Activated T-cell treated with anti-CD3 and anti-CD28 coated beads for 48 hours (primary cell): ENCODE data around the gene RNF43.

Experiments used
- DNase-seq: peaks from one replicate; pipeline ENCODE4 v3.0.0-alpha.2; 2020; ENCODE audit warnings: low read depth

The RNF43 gene

DNA sequence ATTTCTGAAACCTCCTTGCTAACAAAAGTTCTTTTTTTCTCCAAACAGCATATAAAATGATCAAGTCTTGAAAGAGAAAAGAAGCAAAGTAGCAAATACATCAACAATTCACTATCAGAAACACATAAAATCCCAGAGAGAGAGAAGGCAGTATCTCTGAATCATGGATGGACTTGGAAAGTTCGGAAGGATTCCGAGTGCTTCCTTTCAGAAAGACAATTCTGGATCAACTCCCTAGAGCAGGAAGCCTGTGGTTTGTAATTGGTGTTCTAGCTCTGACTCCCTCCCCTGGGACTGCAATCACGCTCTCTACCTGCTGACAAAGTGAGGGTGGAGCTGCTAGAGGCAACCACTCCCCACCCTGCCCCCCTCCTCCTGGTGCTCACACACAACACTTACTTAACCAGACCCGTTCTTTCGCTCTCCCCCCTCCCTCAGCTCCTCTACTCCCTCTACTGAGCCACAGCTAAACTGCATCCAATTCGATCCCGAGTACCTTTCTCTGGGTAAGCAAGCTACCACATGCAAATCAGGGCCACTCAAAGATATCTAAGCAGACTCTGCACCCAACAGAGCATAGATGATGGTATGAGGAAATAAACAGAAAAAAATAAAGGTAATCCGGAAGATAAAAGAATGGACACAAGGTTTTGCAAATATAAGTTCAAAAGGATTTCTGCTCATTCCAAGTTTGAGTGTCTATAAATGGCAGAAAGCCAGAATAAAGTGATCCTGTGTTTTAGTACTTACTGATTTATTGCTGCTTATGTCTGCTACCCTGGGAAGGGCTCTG lies at the start of gene RNF43:
Gene RNF43 (minus strand): TSS at position 235 of the 793 bp plus-strand sequence. CDS start 1,957 bp downstream, outside the sequence.
- peak; percentile 78 for DNase-seq

- DNase-seq: no peak
Measured at GRCh38 chr17:58455491-58455890, 38.2 kb upstream of the RNF43 start.

GRCh38 chr17:58452738-58453137 lies 35.4 kb upstream of the RNF43 start:
- no peak for DNase-seq

- peak; percentile 60 for DNase-seq
Measured at GRCh38 chr17:58447039-58447975, 30.0 kb upstream of the RNF43 start.

GRCh38 chr17:58446086-58446485 lies 28.8 kb upstream of the RNF43 start:
- DNase-seq: no peak

- DNase-seq: no peak
Measured at GRCh38 chr17:58436805-58437239, 19.5 kb upstream of the RNF43 start.

- no peak for DNase-seq
Measured at GRCh38 chr17:58436245-58436644, 18.9 kb upstream of the RNF43 start.

- DNase-seq: no peak
Measured at GRCh38 chr17:58432806-58433573, 15.7 kb upstream of the RNF43 start.

GRCh38 chr17:58427807-58428206 lies 10.5 kb upstream of the RNF43 start:
- DNase-seq: no peak

GRCh38 chr17:58421711-58422110 lies 4.4 kb upstream of the RNF43 start:
- DNase-seq: no peak

DNA sequence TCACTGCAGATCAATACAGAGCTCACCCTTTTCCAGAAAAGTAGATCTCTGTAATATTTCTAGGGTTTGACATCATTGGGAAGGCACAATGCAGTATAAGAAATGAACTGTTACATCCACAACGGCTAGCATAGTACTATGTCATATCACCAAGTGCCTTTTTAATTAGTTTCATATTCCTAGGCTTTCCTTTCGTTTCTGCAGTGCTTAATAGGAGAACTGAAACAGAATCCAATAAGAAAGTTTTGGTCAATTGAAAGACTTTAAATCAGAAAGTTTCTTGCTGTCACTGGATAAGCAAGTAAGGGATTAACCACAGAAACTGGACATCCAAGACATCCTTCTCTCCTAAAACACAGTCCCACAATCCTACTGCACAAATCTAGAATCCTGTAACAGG lies 3.5 kb upstream of the RNF43 start:
- DNase-seq: no peak

DNA sequence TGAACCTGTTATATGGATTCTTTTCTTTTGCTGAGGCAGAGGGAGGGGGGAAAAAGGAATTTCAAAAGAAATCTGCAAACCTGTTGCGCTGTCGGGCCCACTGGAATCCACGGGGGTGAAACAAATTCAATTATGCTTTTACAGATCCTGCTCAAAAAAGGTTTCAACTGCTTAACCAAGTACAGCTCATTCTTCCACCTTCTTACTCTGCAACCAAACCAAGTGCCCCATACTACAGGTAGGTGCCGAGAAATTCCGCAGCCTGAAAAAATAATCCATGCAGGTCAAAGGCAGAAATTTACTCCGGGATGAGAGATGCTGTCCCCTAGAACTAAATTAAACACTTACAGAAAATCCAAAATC lies 416 bp downstream of the RNF43 start:
- DNase-seq: no peak

DNA sequence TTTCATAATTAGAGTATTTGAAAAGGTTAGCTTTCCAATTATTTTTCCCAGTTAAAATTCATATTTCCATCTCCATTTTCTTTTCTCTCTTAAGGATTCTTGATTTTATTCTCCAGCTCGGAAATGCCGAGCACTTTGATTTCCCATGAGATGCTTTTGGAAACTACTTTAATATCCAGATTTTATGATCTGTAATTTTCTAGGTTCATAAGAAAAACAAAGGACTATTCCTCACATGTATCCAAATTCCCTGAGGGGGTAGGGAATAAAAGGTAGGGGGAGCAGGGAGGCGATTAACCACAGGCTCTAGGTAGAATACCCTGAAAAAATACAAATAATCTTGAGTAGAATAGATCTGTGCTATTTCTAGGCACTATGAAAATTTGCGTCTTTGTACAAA lies 938 bp downstream of the RNF43 start:
- no peak for DNase-seq

- DNase-seq: no peak
Measured at GRCh38 chr17:58415371-58416055, 1.8 kb downstream of the RNF43 start.

DNA sequence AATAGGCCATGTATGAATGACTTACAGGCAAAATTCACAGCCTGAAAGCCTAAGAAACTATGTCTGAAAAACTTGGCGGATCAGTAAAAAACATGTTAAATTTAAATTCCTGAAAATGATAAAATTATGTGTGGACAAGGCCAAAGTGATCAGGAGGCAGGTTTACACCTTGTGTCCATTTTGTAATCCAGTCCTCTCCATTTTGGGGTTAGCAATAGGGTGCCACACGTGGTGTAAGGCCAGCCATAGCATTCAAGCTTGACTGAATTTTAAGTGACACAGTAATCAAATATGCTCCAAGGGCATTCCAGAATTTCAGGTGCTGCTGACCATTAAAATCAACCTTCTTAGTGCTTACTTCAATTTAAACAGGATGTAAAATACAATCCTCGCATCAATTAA lies 2.7 kb downstream of the RNF43 start:
- DNase-seq: no peak

DNA sequence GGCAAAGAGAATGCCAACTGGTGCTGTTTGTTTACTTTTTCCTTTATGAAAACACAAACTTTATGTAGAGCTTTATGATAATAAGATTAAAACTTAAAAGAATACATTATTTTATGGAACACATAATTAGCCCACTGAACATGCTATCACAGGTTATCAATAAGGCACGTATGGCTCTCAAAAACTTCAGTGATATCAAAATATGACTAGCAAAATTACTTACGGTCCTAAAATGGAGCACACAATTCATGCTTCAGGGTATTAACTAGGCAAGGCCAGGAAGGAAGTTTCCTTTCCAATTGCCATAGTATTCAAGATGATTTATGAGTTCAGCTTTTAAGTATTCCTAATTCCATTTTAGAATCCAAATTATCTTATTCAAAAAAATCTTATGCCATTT lies 3.6 kb downstream of the RNF43 start:
- DNase-seq: no peak

DNA sequence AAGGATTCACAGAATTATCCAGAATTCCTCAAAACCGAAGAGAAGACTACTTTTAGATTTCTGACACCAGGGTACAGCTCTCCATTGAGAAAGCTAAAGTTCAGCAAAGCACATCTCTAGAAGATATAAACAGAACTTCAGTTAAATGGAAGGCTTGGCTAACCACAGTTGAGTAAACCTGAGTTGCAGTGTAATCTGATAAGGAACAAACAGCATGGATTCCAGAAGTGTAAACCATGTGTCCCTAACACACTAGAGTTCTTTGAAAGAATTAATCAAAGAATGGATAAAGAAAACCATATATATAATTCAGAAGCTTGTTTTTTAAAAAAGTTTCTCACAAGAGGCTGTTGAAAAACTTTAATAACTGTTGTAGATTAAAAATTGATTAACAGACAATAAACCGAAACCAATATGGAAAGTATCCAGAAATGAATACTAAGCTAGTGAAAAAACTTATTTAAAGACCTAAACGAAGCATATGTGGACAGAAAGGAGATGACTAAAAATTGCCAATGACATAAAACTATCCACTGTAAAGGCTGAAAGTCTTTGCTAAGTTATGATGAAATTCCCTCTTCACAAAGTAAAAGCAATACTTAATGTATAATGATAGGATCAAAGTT lies 4.3 kb downstream of the RNF43 start:
- DNase-seq: no peak

DNA sequence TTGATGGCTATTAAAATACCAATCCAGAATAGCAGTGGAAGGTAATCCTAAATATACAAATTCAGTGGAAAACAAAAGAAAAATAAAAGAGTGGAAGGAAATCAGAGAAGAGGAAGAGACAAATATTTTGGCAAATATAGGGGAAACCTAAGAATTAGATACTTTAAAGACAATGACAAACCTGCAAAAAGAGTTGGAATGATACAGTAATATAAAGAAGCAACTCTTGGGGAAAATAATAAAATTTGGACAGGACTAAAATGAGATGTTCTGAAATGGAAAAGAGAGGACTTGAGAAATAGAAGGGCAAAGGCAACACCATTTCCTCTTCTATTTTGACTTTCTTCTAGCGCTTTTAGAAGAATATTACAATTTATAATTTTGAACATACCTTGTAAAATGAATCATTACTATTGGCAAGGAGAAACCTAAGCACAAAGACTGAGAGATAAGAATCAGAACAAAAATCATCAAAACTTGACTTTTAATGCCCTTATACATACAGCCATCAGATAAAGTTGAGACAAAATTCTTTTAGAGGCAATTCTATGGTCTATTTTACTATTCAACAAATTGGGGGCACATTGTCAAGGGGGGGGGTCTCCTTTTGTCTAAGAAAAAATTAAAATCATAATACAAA lies 5.2 kb downstream of the RNF43 start:
- no peak for DNase-seq

DNA sequence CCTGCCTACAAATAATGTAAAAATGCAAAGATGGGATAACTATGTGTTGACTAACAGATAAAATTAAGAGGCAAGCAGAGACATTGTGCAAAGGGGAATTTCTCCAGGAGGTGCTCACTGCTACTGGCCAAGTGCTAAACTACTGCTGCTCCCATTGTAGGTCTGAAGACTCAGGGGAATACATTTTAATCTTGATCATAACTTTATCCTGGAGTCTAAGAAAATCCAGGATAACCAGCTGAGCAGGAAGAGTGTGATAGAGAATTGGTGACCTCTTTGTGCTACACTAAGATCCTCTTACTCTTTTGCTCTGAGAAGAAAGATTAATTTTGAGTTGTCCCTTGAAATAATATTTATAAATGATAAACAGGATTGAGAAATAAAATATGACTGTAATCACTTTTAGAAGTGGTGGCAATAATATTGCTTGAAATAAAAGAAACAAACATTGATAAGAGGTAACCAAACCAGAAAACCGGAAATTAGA lies 5.9 kb downstream of the RNF43 start:
- no peak for DNase-seq

- DNase-seq: no peak
Measured at GRCh38 chr17:58410714-58411407, 6.5 kb downstream of the RNF43 start.
